GM21717 (cell line): ENCODE results near the gene CLTA.
"Not testable (repeated sequence)": the region's sequence is repeated elsewhere in the genome, so short reads cannot be mapped to it uniquely, and the experiment has no call there.

ENCODE experiments used
- ATAC-seq: cut with Tn5 transposase; IDR thresholded peaks from one replicate; pipeline ENCODE4 v1.9.1; 2021; ENCODE audit warnings: mild to moderate bottlenecking, moderate library complexity; ENCODE audit not compliant: unreplicated experiment

CLTA gene

DNA sequence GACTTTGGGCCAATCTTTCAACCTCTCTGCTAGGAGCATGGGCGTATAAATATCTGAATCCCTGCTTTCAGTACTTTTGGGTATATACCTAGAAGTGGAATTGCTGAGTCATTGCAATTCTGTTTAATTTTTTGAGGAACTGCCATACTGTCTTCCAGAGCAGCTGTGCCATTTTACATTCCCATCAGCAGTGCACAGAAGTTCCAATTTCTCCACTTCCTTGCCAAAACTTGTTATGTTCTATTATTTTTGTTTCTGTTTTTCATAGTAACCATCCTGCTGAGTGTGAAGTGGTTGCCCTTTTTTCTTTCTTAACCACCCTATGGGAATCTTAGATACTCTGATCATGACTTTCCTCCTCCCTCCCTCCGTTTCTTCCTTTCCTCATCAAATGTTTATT, 32.6 kb upstream of the CLTA start:
- ATAC-seq, result no peak

DNA sequence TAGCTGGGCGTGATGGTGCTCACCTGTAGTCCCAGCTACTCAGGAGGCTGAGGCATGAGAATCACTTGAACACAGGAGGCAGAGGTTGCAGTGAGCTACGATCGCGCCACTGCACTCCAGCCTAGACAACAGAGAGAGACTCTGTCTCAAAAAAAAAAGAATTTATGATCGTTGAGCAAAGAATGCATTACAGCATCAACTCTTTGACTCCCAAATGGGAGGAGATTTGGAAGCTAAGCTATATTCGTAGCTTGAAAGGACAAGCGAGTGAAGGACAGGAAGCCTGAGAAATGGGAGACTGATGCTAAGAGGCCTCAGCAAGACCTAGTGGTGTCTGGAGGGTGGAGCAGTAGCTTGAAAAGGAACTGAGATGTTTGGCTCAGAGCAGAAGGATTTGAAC, 31.8 kb upstream of the CLTA start:
- ATAC-seq, result no peak

DNA sequence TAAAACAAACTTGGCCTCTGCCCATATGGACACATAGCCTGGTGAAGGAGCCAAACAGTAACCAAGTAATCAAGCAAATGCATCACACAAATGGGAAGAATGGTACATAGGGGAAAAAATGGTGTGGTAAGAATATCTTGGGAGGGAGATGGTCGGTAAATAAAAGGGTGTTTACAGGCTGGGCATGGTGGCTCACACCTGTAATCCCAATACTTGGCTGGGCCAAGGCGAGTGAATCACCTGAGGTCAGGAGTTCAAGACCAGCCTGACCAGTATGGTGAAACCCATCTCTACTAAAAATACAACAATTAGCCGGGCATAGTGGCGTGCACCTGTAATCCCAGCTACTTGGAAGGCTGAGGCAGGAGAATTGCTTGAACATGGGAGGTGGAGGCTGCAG, 31.2 kb upstream of the CLTA start:
- ATAC-seq, result not testable (repeated sequence)

DNA sequence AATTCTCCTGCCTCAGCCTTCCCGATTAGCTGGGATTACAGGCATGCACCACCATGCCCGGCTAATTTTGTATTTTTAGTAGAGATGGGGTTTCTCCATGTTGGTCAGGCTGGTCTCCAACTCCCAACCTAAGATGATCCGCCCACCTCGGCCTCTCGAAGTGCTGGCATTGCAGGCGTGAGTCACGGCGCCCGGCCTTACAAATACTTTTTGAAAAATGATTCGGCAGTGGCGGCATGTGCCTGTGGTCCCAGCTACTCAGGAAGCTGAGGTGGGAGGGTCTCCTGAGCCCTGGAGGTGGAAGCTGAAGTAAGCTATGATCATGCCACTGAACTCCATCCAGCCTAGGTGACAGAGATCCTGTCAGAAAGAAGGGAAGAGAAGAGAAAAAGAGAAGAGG, 30.6 kb upstream of the CLTA start:
- ATAC-seq, result not testable (repeated sequence)

DNA sequence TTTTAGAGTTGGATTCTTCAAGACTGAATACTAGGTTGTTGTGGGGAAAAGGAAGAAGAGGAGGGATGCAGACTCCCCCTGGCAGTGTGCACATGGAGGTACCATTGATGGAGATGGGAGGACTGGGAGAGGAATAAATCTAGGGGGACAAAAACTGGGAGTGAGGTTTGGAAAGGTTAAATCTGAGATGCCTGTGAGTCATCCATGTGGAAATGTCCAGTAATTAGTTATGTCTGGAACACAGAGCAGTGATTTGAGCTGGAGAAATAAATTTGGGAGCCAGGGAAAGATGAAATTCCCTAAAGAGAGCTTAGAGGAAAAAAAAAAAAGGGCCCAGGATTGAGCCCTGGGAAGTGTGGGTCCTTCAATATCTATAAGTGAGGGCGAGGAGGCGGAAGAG, 29.5 kb upstream of the CLTA start:
- no peak for ATAC-seq

DNA sequence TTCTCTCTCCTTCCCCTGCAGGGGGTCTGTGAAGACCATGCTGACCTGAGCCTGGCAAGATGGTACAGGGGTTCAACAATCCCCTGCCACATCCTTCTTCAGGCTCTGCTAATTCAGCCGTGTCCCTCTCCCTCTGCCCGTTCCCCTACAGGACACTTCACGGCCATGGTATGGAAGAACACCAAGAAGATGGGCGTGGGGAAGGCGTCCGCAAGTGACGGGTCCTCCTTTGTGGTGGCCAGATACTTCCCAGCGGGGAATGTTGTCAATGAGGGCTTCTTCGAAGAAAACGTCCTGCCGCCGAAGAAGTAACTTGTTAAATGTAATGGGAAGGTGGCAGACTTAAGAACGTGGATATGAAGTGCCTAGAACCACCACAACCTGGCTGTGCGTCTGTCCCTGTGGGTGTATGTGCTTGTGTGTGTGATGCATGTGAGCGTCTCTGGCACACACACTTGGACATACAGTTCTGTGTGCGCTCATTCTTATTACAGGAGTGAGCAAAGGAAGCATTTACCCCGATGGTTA, 28.4 kb upstream of the CLTA start:
- ATAC-seq, result no peak

DNA sequence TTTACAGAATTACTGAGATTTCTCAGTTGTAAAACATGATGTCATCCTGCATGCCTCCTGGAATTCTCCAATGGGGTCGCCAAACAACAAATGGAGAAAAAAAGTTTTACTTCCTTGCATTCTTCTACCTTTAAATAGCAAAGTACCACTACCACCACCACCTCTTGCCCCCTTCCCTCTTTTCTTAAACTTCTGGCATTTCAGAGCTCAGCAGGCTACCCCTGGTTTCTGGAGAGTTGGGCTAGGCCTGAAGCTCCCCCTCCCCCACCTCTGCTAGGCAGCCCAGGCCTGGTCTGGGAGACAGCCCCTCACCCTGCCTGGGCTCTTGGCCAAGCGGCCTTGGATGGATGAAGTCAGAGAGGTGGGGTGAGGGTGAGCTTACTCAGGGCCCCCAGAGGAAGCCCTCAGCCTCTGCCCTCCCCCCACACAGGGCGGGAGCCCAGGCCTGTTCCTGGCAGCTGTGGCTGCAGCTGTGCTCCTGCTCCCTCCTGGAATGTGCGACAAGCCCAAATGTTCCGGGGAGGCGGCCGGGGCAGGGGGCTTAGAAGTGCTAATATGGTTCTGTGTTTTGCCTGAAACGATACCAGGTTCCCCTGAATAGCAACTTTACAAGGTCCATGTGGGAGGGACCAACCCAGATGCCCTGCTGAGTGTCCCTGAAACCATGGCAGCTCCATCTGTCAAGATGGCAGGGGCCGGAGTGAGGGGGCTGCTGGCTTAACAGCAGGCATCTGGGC, 27.5 kb upstream of the CLTA start:
- no peak for ATAC-seq

DNA sequence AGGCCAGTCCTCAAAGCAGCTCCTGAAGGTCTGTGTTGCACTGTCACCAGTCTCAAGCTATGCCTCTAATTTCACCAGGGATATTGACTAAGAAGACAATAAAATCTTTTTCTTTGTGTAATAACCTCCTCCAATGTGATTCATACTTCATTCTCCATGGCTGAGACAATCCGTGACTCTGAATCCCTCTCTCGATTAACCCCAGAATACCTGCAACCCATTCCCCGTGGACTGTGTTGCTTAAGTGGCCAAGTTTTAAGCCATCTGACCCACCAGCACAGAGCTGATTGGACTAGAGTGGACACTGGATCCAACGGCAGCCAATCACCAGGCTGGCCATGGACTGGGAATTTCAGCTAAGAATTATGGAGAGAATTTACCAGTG, 26.9 kb upstream of the CLTA start:
- no peak for ATAC-seq

DNA sequence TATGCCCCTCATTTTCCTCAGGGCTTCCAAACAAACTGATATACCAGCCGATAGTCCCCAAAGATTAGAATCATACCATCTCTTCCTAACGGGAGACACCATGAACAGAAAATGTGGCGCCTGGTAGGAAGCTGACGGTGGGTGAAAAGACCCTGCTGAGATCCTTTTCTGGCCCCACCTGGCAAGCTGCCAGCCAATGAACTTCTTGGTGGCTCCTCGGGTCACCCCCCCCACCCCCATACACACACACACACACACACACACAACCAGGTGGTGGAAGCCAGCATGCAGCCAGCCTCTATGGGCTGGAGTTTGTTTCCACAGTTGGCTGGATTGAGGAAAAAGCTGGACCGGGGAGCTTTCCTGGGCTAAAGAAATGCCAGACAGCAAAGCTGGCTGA, 26.3 kb upstream of the CLTA start:
- ATAC-seq, result no peak

DNA sequence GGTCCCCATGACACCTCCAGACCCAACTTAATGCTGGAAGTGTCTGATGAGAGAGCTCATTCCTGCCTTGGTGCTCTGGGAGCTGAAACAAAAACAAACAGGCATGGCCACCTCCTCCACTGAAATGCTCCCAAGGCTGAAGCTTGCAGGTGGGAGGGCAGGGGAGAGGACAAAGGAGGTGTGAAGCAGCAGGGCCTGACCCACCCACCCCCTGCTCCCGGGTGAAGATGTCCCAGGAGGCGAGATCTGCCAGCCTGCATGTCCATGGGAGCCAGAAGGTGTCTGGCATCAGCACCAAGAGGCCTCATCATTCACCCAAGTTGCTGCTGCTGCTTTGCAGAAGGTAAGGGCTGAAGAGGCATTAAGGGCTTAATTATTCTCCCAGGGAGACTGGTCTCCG, 25.7 kb upstream of the CLTA start:
- no peak for ATAC-seq

DNA sequence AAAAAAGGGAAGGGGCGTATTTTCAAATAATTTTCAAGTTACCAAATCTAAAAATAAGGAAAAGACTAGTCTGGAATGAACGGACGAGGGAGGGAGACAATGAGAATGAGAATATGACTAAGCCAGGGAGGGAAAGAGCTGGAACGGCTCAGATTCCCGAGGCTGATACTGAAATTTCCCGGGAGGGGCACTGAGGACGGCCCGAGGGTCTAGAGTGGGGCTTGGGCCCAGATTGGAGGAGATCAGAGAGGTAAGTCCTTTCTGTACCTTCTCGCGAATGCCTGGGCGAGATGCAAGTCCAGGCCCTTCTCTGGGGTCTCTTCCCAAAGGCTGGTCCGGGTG, 24.9 kb upstream of the CLTA start:
- ATAC-seq, result no peak

DNA sequence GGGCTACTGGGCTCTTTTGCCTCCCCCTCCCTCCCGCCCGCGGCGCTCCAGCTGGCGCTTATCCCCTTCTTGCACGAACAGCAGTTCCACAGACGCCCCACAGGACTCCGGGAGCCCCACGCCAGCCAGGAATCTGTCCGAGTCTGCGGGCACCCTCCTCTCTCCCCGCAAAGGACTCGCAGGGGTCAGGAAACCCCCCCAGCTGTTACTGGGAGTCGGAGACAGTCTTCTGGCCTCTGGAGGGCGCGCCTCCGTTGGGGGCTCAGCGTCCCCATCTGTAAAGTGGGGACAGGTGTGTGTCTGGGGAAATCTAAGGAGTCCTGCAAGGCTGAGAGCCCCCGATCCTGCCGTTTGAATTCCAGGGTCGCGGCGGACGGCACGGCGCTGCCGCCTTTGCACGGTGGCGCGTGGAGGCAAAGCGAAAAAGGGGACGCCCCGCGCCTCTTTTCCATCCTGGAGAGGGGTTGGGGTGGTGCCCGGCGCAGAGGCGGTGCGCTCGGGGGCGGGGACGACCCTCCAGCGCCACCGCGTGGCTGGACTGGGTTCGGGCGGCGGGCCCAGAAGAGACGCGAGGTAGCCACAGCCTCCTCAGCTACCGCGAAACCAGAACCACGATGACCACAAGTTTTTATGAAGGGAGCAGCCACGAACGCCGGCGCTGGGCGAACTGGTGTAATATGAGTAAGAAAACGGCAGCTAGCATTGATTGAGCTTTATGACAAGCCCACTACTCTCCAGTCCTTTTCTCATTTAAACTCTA, 24.4 kb upstream of the CLTA start:
- peak; percentile 78 for ATAC-seq

DNA sequence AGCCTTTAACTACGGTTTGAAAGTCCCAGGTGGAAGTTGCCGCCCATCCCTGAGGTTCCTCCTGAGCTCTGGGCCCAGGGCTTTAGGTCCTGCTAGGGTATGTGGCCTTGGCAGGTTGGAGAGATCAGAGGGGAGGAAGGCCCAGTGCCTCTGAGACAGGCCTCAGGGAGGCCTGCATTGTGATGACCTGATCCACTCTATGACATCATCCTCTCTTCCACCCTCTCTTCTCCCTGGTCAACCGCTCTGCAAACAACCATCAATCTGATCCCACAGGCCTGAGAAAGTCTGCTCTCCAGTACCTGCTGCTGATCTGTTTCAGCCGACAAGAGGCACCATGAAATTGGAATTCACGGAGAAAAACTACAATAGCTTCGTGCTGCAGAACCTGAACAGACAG, 21.6 kb upstream of the CLTA start, which contains the start of gene CCIN:
Gene CCIN (plus strand): TSS at position 223 of the 400 bp plus-strand sequence. CDS start 115 bp downstream, at position 338.
- no peak for ATAC-seq

DNA sequence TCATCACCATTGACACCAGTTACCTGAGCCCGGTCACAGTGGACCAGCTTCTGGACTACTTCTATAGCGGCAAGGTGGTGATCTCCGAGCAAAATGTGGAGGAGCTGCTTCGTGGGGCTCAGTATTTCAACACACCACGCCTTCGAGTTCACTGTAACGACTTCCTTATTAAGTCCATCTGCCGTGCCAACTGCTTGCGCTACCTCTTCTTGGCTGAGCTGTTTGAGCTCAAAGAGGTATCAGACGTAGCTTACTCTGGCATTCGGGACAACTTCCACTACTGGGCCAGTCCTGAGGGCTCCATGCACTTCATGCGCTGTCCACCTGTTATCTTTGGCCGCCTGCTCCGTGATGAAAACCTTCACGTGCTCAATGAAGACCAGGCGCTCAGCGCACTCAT, 21.0 kb upstream of the CLTA start:
- no peak for ATAC-seq

DNA sequence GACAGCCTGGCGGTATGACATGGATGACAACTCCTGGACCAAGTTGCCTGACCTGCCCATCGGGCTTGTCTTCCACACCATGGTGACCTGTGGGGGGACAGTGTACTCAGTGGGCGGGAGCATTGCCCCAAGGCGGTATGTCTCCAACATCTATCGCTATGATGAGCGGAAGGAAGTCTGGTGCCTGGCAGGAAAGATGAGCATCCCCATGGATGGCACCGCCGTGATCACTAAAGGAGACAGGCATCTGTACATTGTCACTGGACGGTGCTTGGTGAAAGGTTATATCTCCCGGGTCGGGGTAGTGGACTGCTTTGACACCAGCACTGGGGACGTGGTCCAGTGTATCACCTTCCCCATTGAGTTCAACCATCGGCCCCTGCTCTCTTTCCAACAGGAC, 20.2 kb upstream of the CLTA start:
- ATAC-seq, result no peak

DNA sequence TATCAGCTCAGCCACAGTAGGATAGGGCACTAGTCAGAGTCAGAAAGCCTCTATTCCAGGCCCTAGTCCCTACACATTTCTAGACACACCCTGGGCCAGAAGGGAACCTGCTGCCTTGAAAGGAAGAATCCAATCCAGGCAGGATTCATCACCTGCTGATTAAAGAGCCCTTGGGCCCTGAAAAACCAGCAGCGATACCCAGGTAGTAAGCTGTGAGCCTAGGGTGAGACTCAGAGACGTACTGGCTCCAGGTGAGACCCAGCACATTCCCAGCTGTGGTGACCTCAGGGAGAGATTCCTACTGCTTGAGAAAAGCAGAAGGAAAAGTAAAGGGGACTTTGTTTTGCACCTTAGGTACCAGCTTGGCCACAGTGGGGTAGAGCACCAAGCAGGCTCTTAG, 16.9 kb upstream of the CLTA start:
- no peak for ATAC-seq

DNA sequence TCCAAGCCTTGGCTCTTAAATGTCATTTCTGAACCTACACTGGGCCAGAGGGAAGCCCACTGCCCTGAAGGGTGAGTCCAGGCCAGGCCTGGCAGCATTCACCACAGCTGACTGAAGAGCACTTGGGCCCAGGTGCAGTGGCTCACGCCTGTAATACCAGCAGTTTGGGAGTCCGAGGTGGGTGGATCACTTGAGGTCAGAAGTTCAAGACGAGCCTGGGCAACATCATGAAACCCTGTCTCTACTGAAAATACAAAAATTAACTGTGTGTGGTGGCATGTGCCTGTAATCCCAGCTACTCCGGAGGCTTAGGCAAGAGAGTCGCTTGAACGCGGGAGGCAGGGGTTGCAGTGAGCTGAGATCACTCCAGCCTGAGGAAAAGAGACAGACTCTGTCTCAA, 16.4 kb upstream of the CLTA start:
- no peak for ATAC-seq

DNA sequence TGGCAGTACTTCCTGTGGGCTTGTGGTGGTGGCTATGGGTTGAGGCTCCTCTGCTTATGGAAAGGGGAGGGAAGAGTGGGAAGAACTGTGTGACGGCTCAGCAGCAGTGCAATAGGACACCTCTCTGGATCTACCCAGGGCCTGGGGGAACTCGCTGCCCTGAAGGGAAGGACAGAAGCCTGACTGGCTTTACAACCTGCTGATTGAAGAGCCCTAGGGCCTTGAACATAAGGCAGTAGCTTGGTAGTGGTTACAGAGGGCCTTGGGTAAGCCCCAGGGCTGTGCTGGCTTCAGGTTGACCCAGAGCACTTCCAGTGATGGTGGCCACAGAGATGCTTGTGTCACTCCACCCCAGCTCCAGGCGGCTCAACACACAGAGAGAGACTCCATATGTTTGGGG, 16.0 kb upstream of the CLTA start:
- ATAC-seq, result no peak

DNA sequence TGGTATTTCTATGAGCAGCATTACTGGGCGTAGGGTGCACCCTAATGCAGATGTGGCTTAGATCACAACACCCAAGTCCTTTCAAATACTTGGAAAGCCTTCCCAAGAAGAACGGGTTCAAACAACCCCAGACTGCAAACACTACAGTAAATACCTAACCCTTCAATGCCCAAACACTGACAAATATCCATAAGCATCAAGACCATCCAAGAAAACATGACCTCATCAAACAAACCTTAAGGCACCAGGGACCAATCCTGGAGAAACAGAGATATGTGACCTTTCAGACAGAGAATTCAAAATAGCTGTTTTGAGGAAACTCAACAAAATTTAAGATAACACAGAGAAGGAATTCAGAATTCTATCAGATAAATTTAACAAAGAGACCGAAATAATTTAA, 15.5 kb upstream of the CLTA start:
- not testable (repeated sequence) for ATAC-seq

DNA sequence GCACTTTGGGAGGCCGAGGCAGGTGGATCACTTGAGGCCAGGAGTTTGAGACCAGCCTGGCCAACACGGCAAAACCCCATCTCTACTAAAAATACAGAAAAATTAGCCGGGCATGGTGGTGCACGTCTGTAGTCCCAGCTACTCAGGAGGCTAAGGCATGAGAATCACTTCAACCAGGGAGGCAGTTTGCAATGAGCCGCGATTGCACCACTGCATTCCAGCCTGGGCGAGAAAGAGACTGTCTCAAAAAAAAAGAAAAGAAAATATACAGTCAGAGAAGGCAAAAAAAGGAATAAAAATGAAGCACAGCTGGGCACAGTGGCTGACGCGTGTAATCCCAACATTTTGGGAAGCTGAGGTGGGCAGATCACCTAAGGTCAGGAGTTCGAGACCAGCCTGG, 14.2 kb upstream of the CLTA start:
- not testable (repeated sequence) for ATAC-seq

DNA sequence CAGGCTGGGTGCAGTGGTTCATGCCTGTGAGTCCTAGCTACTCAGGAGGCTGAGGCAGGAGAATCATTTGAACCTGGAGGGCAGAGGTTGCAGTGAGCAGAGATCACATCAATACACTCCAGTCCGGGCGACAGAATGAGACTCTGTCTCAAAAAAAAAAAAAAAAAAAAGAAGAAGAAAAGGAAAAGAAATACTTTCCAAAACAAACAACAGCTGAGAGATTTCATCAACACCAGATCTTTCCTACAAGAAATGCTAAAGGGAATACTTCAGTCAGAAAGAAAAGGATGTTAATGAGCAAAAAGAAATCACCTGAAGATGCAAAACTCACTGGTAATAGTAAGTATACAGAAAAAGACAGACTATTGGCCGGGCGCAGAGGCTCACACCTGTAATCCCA, 13.2 kb upstream of the CLTA start:
- no peak for ATAC-seq

DNA sequence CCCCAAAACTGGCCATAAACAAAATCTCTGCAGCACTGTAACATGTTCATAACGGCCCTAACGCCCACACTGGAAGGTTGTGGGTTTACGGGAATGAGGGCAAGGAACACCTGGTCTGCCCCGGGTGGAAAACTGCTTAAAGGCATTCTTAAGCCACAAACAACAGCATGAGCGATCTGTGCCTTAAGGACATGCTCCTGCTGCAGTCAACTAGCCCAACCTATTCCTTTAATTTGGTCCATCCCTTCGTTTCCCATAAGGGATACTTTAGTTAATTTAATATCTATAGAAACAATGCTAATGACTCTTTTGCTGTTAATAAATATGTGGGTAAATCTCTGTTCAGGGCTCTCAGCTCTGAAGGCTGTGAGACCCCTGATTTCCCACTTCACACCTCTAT, 10.5 kb upstream of the CLTA start:
- not testable (repeated sequence) for ATAC-seq
